ENCODE results near the gene MATCAP1. TPM values are rescaled to one million over a fixed set of nuclear protein-coding genes. Genes with fewer than 3 reads are reported as not detected.
A peak's percentile ranks its signal among the peaks of the same experiment; 100 is the strongest.

Gene MATCAP1
- total and polyA plus RNA-seq, 2 of the 4 experiments (the other 2 are of a cell fraction), result 8.2 to 43.9 TPM

DNA sequence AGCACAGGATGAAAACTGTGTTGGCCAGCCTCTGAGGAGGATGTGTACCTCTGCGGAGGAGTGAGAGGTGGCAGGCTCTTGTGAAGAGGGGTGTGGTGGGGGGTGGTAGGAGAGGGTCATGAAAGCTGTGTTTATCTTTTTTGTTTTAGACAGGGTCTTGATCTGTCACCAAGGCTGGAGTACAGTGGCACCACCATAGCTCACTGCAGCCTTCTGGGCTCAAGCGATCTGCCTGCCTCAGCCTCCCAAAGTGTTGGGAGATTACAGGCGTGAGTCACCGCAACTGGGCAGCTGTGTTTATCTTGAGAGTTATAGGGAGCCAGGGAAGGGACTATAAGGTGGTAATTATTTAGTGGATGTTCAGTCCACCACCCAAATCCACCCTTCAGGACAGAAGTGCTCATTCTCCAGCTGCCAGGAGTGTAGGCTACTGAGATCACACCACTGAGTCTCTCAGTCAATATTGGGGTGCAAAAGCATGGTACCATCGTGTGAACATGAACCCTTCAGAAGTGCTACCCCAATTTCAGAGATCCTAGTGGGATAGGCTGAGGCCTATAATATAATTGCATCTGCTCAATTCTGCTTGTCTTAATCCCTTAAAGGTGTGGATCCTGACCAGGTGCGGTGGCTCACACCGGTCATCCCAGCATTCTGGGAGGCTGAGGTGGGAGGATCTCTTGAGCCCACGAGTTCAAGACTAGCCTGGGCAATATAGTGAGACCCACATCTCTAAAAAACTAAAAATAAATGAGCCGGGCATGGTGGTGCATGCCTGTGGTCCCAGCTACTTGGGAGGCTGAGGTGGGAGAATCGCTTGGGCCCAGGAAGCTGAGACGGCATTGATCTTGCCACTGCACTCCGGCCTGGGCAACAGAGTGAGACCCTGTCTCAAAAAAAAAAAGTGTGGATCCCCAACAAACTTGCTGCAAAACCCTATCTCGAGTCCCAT, 7.0 kb upstream of the MATCAP1 start:
- H3K23ac ChIP-seq (ENCODE audit: low read depth, low read length), result no peak overlapping the region; the same call in 1 of the 2 replicates
- peaks cover 21% of the 10 kb centered on the region for H4K20me1 ChIP-seq (ENCODE audit: insufficient read depth, low read length)
- DNase-seq (peak; percentile 76), ATAC-seq (ENCODE audit: low read depth) (peak; percentile 36)
- peak overlapping the region; percentile 40; the same call in 1 of the 2 replicates for H3K4ac ChIP-seq (ENCODE audit: low read depth, low read length)
- H3K9ac ChIP-seq (ENCODE audit: low read depth, low read length), result no peak overlapping the region
- H2AK5ac ChIP-seq (ENCODE audit: low read depth, low read length), result peak overlapping the region; percentile 80
- no peak overlapping the region for H3K4me3 ChIP-seq (ENCODE audit: insufficient read depth, low read depth, low read length)
- H4K5ac ChIP-seq (ENCODE audit: low read depth, low read length), result no peak overlapping the region
- no peak overlapping the region for H4K91ac ChIP-seq (ENCODE audit: insufficient read depth, low read depth, low read length)
- H3K14ac ChIP-seq (replicated peaks; ENCODE audit: low read depth, low read length), result no peak overlapping the region
- dilution Hi-C loops (cut with HindIII; ENCODE audit: low sequenced_read_pairs, unreplicated experiment), result no loop called here
- H3K56ac ChIP-seq (ENCODE audit: extremely low read depth, insufficient read depth, low read length), result no peak overlapping the region
- H3K79me1 ChIP-seq (ENCODE audit: low read depth in 1 of 2, low read length in 2 of 2), result peaks cover 25 to 41% of the 10 kb centered on the region in 2 experiments
- no peak overlapping the region for H2BK120ac ChIP-seq (ENCODE audit: low read depth, low read length)
- no peak overlapping the region for H2BK20ac ChIP-seq (ENCODE audit: low read depth, low read length)
- H4K8ac ChIP-seq (ENCODE audit: low read depth in 2 of 2, low read length in 2 of 2), result peak overlapping the region in 1 of 2 experiments; percentile 17; a peak in 2 of 4 replicates
- H2AFZ ChIP-seq (replicated peaks; ENCODE audit: low read length, poor library complexity), result peak overlapping the region; percentile 48
- in situ Hi-C loops (cut with MboI; ENCODE audit: low sequenced_read_pairs), result no loop called here
- ChIA-PET POLR2A (ENCODE audit: unreplicated experiment) (interaction anchor here (0.6 kb wide), 1 partner anchor 306 kb away, joined by 4 read pairs; no protein-coding TSS in a partner anchor), CTCF (no interaction called here)
- no peaks in the 10 kb centered on the region for H3K27me3 ChIP-seq (ENCODE audit: control insufficient read depth, insufficient read depth, low read length)
- intact Hi-C loops (cut with micrococcal nuclease), result no loop called here
- H2AK9ac ChIP-seq (replicated peaks; ENCODE audit: low read depth, low read length, poor library complexity), result peak overlapping the region; percentile 71
- no peaks in the 10 kb centered on the region for H3K9me3 ChIP-seq (ENCODE audit: control insufficient read depth, insufficient read depth, low read length)
- H3K9me1 ChIP-seq (ENCODE audit: insufficient read depth, low read length), result peaks cover 26% of the 10 kb centered on the region
- H3K27ac ChIP-seq (ENCODE audit: insufficient read depth, low read length), result no peak overlapping the region
- no peak overlapping the region for H2BK15ac ChIP-seq (ENCODE audit: low read depth, low read length)
- 80% methylated on average over 2 of the region's 13 CpGs; no CpG with 5 or more reads in 1 of the 2 experiments for WGBS, 2 experiments (ENCODE audit: extremely low coverage in 2 of 2, insufficient read length in 1 of 2)
- H3K4me1 ChIP-seq (ENCODE audit: control insufficient read depth, insufficient read depth, low read length), result peaks cover 21% of the 10 kb centered on the region
- H3K4me2 ChIP-seq (ENCODE audit: low read depth, low read length), result peak overlapping the region; percentile 60; the same call in 1 of the 2 replicates
- no peak for TF ChIP-seq CHD1 (IDR thresholded peaks at IDR 0.05; ENCODE audit: low read depth, low read length)
- TF ChIP-seq MXI1 (IDR thresholded peaks at IDR 0.05; ENCODE audit: borderline replicate concordance, low read depth, low read length), result no peak
- peak; percentile 77; the same call in 1 of the 2 replicates for TF ChIP-seq FOS (IDR thresholded peaks at IDR 0.05; ENCODE audit: low read depth, low read length)
- TF ChIP-seq NFE2L2 (IDR thresholded peaks at IDR 0.05; ENCODE audit: low read depth, low read length), result no peak
- TF ChIP-seq BHLHE40 (IDR thresholded peaks at IDR 0.05; ENCODE audit: low read depth, low read length), result 0 out of 2 replicates have a peak, but pooled peaks have one; percentile 21
- TF ChIP-seq, protein P1, sequence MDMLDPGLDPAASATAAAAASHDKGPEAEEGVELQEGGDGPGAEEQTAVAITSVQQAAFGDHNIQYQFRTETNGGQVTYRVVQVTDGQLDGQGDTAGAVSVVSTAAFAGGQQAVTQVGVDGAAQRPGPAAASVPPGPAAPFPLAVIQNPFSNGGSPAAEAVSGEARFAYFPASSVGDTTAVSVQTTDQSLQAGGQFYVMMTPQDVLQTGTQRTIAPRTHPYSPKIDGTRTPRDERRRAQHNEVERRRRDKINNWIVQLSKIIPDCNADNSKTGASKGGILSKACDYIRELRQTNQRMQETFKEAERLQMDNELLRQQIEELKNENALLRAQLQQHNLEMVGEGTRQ (IDR thresholded peaks at IDR 0.05; ENCODE audit: low read depth, low read length), result no peak
- peak overlapping the region; percentile 64 for H2BK5ac ChIP-seq (ENCODE audit: low read depth, low read length, poor library complexity, severe bottlenecking)
- H3K36me3 ChIP-seq (ENCODE audit: control insufficient read depth, insufficient read depth, low read length), result peaks cover 23% of the 10 kb centered on the region
- H3K18ac ChIP-seq (ENCODE audit: low read depth, low read length), result no peak overlapping the region
- no TSS peak for BruUV-seq (replicated peaks)

Data from IMR-90 (cell line).